HFF-Myc (cell line): ENCODE data around the gene HOMER1.

Experiments
- DNase-seq: peaks from one replicate; pipeline ENCODE4 v3.0.0-alpha.2; 2011; ENCODE audit warnings: low read depth; ENCODE audit errors: extremely low read depth
- H3K4me3 ChIP-seq: replicated peaks from 2 replicates; pipeline ENCODE4 v1.5.1; 2011; ENCODE audit warnings: low read depth, mild to moderate bottlenecking, control low read depth, low read length
- CTCF ChIP-seq: IDR thresholded peaks from 2 replicates; pipeline ENCODE4 v1.5.1; 2012; ENCODE audit warnings: mild to moderate bottlenecking, low read depth, low read length, control low read depth; ENCODE audit errors: missing control alignments

Gene HOMER1

DNA sequence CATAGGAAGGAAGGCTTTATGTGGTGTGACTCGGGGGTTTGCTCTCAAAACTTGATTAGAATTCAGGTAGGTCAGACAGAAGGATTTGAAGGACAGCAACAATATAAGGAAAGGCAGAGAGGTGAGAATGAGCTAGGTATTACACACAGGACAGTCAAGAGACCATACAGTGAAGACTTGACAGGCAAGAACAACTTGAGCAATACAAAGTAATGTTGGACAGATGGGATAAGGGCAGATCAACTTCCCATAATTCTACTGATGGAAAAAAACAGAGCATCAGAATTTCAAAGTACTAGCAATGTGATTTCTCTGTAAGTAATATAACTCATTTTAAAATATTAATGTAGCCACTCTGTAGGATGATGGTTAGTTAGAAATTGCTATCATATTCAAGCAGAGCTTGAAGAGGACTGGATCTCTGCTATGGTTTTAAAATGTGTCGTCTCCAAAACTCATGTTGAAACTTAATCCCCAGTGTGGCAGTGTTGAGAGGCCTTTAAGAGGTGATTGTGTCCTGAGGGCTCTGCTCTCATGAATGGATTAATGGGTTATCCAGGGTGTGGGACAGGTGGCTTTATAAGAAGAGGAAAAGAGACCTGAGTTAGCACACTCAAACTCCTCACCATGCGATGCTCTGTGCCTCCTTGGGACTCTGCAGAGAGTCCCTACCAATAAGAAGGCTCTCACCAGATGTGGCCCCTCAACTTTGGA lies 22.4 kb upstream of the HOMER1 start:
- no peak for DNase-seq
- no peak overlapping the region for H3K4me3 ChIP-seq
- TF ChIP-seq CTCF, result no peak

DNA sequence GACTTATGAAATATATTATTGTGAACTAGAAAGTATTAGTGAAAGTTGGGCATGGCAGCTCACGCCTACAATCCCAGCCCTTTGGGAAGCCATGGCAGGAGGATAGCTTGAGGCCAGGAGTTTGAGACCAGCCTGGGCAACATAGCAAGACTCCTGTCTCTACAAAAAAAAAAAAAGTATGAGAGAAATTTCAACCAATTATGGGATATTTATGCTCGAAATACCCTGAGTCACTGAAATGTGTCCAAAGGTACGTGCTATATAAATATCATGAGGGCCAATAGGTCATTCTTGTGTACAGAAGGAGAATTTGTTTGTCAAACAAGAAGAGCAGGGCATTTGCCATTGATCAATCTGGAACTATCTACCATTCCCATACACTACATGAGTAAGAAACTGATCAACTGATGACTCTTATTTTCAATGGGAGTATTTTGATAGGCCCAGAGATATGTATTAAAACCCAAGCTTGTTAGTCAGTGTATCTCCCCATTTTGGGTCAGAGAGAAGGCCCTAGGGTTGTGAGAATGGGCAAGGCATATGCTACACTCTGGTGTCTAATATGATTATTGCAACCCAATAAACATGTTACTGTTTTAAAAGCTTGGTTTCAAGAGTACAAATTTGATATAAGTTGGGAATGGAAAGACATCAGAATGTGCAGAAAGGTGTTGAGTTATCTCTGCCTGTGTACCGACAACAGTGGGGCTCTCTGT lies 21.7 kb upstream of the HOMER1 start:
- H3K4me3 ChIP-seq, result no peak overlapping the region
- DNase-seq, result no peak
- TF ChIP-seq CTCF, result peak; percentile 4

GRCh38 chr5:79529110-79529509 lies 15.2 kb upstream of the HOMER1 start:
- H3K4me3 ChIP-seq, result no peak overlapping the region
- no peak for TF ChIP-seq CTCF
- DNase-seq, result no peak

- no peak overlapping the region for H3K4me3 ChIP-seq
- no peak for TF ChIP-seq CTCF
- DNase-seq, result no peak
Measured at GRCh38 chr5:79527431-79527830, 13.5 kb upstream of the HOMER1 start.

DNA sequence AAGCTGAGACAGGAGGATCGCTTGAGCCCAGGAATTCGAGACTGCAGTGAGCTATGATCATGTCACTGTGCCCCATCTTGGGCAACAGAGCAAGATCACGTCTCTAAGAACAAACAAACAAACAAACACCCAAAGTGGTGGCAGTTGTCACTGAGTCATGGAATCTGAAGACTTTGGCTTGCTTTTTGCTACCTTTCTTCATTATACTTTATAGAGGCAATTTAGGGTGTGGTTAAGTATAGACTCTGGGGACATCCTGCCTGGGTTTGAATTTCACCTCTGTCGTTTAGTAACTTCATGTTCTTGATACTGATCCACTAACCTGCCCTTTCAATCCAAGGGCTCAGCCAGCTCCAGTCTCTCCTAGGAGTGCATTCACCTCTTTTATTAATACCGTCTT lies 13.0 kb upstream of the HOMER1 start:
- no peak for TF ChIP-seq CTCF
- DNase-seq, result no peak

GRCh38 chr5:79526493-79526892 lies 12.6 kb upstream of the HOMER1 start:
- no peak overlapping the region for H3K4me3 ChIP-seq
- no peak for TF ChIP-seq CTCF
- DNase-seq, result no peak

More for the DNA sequence above, 13.0 kb upstream of the HOMER1 start:
- H3K4me3 ChIP-seq, result no peak overlapping the region

- TF ChIP-seq CTCF, result no peak
- no peak for DNase-seq
- no peak overlapping the region for H3K4me3 ChIP-seq
Measured at GRCh38 chr5:79521156-79521555, 7.2 kb upstream of the HOMER1 start.
